Activated CD4-positive, alpha-beta T cell treated with anti-CD3 and anti-CD28 coated beads for 36 hours (primary cell): ENCODE results near the gene CABP7. TPM values are rescaled to one million over a fixed set of nuclear protein-coding genes. Genes with fewer than 3 reads are reported as not detected.
"Not testable (repeated sequence)": the region's sequence is repeated elsewhere in the genome, so short reads cannot be mapped to it uniquely, and the experiment has no call there.

Experiments used
- ATAC-seq: fragments of 200-7000 bp; cut with Tn5 transposase; one replicate; pipeline ENCODE4 v1.10.0; 2021; ENCODE audit warnings: mild to moderate bottlenecking, moderate library complexity
- CTCF ChIA-PET: fragments of 350-600 bp; sonication (Branson Sonifier 250); formaldehyde crosslinking; loops from one replicate; lab custom pipeline; 2021; ENCODE audit warnings: antibody characterized with exemption; lab: Charles Lee
- POLR2A ChIA-PET: fragments of 350-600 bp; sonication (Branson Sonifier 250); formaldehyde crosslinking; loops from one replicate; lab custom pipeline; 2021; ENCODE audit warnings: antibody characterized with exemption, inconsistent platforms; lab: Charles Lee
- DNase-seq: peaks from one replicate; pipeline ENCODE4 v3.0.0-alpha.2; 2020
- H3K27ac Mint-ChIP-seq: one replicate; pipeline ENCODE4 v1.8.0; 2021; ENCODE audit warnings: mixed read lengths
- H3K27me3 Mint-ChIP-seq: one replicate; pipeline ENCODE4 v1.8.0; 2021; ENCODE audit warnings: mixed read lengths
- H3K36me3 Mint-ChIP-seq: one replicate; pipeline ENCODE4 v1.8.0; 2021; ENCODE audit warnings: low read depth, mixed read lengths
- H3K4me1 Mint-ChIP-seq: one replicate; pipeline ENCODE4 v1.8.0; 2021; ENCODE audit warnings: mixed read lengths
- H3K4me3 Mint-ChIP-seq: one replicate; pipeline ENCODE4 v1.8.0; 2021; ENCODE audit warnings: mild to moderate bottlenecking, moderate library complexity, mixed read lengths
- H3K9me3 Mint-ChIP-seq: one replicate; pipeline ENCODE4 v1.8.0; 2021; ENCODE audit warnings: low read depth, mixed read lengths
- intact Hi-C, 2 experiments: fragments of 100-400 bp; cut with DNase I in 1 of 2; cut with micrococcal nuclease in 1 of 2; formaldehyde crosslinking; loops; one replicate each; pipeline versions ENCODE4 v1.14.2 to v1.15.1; 2022 to 2024; cut with DNase I, micrococcal nuclease
- total RNA-seq, 2 experiments: library from RNA; stranded (reverse); gene quantifications; one replicate each; pipeline ENCODE4 v1.2.3, GENCODE V29; 2021

The CABP7 gene
- total RNA-seq, 2 experiments from 2014 or later, result not detected

DNA sequence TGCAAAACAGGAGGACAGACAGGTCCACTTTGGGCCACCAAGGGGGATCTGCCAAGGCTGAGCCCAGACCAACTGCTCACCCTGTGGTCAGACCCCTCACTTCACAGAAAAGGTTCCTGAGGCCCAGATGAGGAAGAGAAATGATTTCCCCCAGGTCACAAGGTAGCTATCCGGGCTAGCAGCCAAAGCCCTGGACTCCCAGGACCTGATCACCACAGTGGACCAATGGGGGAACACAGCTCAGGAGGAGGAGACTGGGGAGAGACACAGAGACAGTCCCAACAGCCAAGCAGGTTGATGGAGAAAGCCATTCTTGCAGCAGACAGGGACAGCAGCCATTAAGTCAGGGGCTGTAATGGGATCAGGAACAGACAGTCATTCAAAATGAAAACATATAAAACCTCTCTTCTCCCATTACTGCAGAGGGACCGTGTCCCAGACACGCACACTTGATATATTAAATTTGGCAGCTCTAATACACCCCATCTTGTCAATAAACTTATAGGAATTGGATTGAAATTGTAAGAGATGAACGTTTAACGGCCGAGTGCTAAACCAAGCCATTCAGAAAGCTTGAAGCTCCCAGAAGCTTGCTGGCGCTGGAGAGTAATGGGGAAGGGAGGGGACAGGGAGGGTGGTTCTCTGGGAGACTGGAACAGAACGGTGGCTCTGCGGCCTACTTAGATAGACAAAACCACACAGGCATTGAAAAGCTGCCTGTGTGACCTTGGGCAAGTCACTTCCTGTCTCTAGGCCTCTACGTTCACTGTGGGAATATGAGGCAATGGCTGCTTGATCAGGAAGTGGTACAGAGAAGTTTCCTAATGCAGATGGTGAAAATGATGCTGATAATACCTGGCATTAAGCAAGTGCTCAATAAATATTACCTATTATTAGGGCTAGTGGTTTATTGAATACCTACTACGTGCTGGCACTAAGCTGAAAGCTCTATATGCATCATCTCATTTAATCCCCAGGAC lies 31.0 kb downstream of the CABP7 start:
- H3K27ac Mint-ChIP-seq, result peak overlapping the region; percentile 73
- no peaks in the 10 kb centered on the region for H3K27me3 Mint-ChIP-seq
- ATAC-seq (peak; percentile 74), DNase-seq (peak; percentile 34)
- H3K4me3 Mint-ChIP-seq, result no peak overlapping the region
- intact Hi-C loops, result no loop called here
- ChIA-PET CTCF (interaction anchor here (0.8 to 1.0 kb wide), 2 partner anchors 254 to 472 kb away, joined by 3 to 4 read pairs; no protein-coding TSS in a partner anchor), POLR2A (no interaction called here)
- H3K9me3 Mint-ChIP-seq, result no peaks in the 10 kb centered on the region
- peaks cover 12% of the 10 kb centered on the region for H3K36me3 Mint-ChIP-seq
- H3K4me1 Mint-ChIP-seq, result peaks cover 6% of the 10 kb centered on the region

DNA sequence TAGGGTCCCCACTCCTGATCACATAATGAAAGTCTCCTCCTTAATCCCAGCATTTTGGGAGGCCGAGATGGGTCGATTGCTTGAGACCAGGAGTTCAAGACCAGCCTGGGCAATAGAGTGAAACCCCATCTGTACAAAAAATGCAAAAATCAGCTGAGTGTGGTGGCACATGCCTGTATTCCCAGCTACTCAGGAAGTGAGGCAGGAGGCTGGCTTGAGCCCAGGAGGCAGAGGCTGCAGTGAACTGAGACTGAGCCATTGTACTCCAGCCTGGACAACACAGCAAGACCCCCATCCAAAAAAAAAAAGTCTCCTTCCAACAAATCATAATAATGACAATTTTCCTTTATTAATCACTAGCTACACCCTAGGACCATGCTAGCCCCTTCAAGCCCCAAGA lies 31.9 kb downstream of the CABP7 start:
- ATAC-seq (no peak), DNase-seq (no peak)
- intact Hi-C loops, result no loop called here
- H3K27ac Mint-ChIP-seq, result peak overlapping the region; percentile 42
- no peak overlapping the region for H3K4me3 Mint-ChIP-seq
- no peaks in the 10 kb centered on the region for H3K9me3 Mint-ChIP-seq
- H3K4me1 Mint-ChIP-seq, result peaks cover 6% of the 10 kb centered on the region
- ChIA-PET CTCF (interaction anchor here (0.8 to 1.2 kb wide), 2 partner anchors 21 to 471 kb away, joined by 3 to 4 read pairs; no protein-coding TSS in a partner anchor), POLR2A (interaction anchor here (0.7 kb wide), 1 partner anchor 585 kb away, joined by 11 read pairs; no protein-coding TSS in a partner anchor)
- peaks cover 12% of the 10 kb centered on the region for H3K36me3 Mint-ChIP-seq
- H3K27me3 Mint-ChIP-seq, result no peaks in the 10 kb centered on the region

DNA sequence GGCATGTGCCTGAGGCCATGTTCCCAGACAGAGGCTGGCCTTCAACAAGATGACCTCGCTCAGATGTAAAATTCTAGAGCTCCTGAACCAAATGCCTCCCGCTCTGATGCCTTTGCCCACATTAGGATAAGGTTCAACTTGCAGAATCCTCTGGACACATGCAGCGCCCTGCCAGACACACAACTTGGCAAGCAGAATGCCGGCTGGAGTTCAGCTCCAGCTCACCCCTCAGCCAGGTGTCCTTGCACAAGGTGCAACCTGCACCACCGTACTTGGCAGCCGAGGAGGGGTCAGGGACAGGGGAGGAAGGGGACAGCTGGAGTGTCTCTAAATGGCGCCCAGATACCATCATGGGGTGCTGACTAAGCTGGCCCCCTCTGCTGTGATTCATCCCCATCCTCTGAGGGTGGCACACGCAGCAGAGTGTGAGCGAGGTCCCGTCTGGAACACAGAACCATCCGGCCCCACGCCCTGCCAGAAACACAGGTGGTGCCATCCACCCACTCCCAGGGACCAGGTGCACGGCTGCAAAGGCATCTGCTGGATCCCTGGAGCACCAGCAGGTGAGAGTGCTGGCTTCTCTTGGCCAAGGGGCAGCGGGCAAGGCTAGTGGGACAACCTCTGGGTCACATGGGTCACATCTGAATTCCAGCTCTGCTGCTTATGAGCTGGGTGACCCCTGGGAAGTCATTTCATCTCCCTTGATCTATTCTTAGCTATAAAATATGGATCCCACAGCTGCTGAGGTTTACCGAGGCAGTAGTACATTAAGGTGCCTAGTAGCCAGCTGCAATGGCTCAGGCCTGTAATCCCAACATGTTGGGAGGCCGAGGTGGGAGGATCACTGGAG lies 34.2 kb downstream of the CABP7 start:
- DNase-seq, result no peak
- CTCF ChIA-PET, result interaction anchor here (0.6 kb wide), 1 partner anchor 26 kb away, joined by 3 read pairs; no protein-coding TSS in a partner anchor
- POLR2A ChIA-PET, result no interaction called here
- Mint-ChIP-seq H3K27ac (no peak overlapping the region), H3K9me3 (no peaks in the 10 kb centered on the region), H3K4me3 (no peak overlapping the region), H3K36me3 (peaks cover 8% of the 10 kb centered on the region), H3K27me3 (no peaks in the 10 kb centered on the region), H3K4me1 (peaks cover 6% of the 10 kb centered on the region)
- no peak for ATAC-seq
- intact Hi-C loops, result no loop called here

DNA sequence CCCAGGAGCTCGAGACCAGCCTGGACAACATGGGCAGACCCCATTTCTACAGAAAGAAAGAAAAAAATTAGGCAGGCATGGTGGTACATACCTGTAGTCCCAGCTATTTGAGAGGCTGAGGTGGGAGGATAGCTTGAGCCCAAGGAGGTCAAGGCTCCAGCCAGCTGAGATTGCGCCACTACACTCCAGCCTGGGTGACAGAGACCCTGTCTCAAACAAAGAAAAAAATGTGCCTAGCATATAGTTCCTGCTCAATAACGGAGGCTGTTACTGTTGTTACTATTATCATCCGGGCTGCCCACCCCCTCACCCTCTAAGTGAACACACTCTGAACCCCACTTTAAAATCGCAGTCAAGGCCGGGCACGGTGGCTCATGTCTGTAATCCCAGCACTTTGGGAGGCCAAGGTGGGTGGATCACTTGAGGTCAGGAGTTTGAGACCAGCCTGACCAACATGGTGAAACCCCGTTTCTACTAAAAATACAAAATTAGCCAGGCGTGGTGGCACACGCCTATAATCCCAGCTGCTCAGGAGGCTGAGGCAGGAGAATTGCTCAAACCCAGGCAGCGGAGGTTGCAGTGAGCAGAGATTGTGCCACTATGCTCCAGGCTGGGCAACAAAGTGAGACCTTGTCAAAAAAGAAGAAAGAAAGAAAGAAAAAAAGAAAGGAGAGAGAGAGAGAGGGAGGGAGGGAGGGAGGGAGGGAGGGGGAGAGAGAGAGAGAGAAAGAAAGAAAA lies 35.0 kb downstream of the CABP7 start:
- H3K4me3 Mint-ChIP-seq, intact Hi-C loops, DNase-seq, H3K27ac Mint-ChIP-seq, H3K4me1 Mint-ChIP-seq, ATAC-seq, H3K36me3 Mint-ChIP-seq, H3K9me3 Mint-ChIP-seq, H3K27me3 Mint-ChIP-seq, POLR2A ChIA-PET: not testable (repeated sequence)
- CTCF ChIA-PET, result interaction anchor here (0.6 kb wide), 1 partner anchor 27 kb away, joined by 3 read pairs; no protein-coding TSS in a partner anchor

DNA sequence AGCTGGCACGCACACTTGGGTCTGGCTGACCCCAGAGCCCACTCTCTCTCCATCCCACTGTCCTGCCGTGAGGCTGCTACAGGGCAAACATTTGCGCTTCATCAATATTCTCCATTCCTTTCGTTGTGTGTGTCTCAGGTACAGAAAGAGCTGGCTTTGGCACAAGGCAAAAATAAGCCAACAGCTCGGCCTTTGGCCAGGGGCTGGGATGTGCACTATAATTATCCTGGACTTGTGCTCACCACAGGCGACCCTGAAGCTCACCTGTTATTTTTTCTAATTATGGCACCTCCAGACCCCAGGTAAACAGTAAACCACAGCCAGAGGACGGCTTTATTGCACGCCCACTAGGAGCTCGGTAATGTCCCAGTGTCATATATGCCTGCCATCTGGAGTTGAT lies 36.1 kb downstream of the CABP7 start:
- POLR2A ChIA-PET, result interaction anchor here (0.6 kb wide), 1 partner anchor 17 kb away, joined by 5 read pairs; no protein-coding TSS in a partner anchor
- peaks cover 3% of the 10 kb centered on the region for H3K36me3 Mint-ChIP-seq
- no peaks in the 10 kb centered on the region for H3K9me3 Mint-ChIP-seq
- intact Hi-C loops, result no loop called here
- no peaks in the 10 kb centered on the region for H3K27me3 Mint-ChIP-seq
- CTCF ChIA-PET, result interaction anchor here (0.6 to 0.8 kb wide), 2 partner anchors 284 to 532 kb away, joined by 3 to 4 read pairs; no protein-coding TSS in a partner anchor
- no peak for ATAC-seq
- no peak overlapping the region for H3K27ac Mint-ChIP-seq
- no peak for DNase-seq
- H3K4me1 Mint-ChIP-seq, result peaks cover 3% of the 10 kb centered on the region
- no peak overlapping the region for H3K4me3 Mint-ChIP-seq

DNA sequence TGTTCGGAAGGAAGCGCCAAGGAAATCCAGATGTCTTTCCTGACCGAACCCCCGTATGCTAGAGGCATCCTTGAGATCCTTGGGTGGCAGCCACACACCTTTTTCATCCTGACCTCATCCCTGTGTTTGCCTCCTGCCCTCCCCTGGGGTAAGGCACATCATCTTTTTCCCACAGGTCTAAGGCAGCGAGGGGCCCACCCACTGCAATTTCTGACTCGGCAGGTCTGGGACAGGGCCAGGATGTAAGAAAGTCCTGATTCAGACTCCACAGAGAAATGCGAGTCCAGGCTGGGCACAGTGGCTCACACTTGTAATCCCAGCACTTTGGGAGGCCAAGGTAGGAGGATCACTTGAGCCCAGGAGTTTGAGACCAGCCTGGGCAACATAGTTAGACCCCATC lies 36.5 kb downstream of the CABP7 start:
- ATAC-seq, result no peak
- intact Hi-C loops, result no loop called here
- H3K36me3 Mint-ChIP-seq, result peaks cover 3% of the 10 kb centered on the region
- POLR2A ChIA-PET, result no interaction called here
- H3K9me3 Mint-ChIP-seq, result no peaks in the 10 kb centered on the region
- H3K4me1 Mint-ChIP-seq, result no peaks in the 10 kb centered on the region
- CTCF ChIA-PET, result interaction anchor here (0.8 kb wide), 1 partner anchor 532 kb away, joined by 3 read pairs; no protein-coding TSS in a partner anchor
- DNase-seq, result no peak
- no peak overlapping the region for H3K4me3 Mint-ChIP-seq
- H3K27ac Mint-ChIP-seq, result no peak overlapping the region
- H3K27me3 Mint-ChIP-seq, result no peaks in the 10 kb centered on the region

DNA sequence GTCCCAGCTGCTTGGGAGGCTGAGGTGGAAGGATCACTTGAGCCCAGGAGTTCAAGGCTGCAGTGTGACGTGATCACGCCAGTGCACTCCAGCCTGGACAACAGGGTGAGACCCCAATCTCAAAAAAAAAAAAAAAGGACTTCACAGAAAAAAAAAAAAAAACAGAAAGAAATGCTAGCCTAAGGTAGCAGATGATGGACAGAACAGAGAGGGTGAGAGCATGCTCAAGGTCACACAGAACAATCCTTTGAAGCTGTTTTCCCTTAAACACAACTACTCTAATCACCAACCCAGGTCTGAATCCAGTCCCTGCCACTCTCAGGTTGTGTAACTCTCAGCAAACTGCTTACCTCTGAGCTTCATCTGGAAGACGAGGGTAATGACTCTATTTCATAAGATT lies 37.3 kb downstream of the CABP7 start:
- POLR2A ChIA-PET, result interaction anchor here (0.6 kb wide), 2 partner anchors 76 to 970 kb away, joined by 3 to 7 read pairs; no protein-coding TSS in a partner anchor
- CTCF ChIA-PET, result interaction anchor here (0.6 kb wide), 1 partner anchor 99 kb away, joined by 3 read pairs; no protein-coding TSS in a partner anchor
- Mint-ChIP-seq H3K4me1 (no peaks in the 10 kb centered on the region), H3K9me3 (no peaks in the 10 kb centered on the region), H3K4me3 (no peak overlapping the region), H3K27ac (no peak overlapping the region), H3K36me3 (peaks cover 3% of the 10 kb centered on the region), H3K27me3 (no peaks in the 10 kb centered on the region)
- intact Hi-C loops, result no loop called here
- no peak for ATAC-seq
- no peak for DNase-seq

DNA sequence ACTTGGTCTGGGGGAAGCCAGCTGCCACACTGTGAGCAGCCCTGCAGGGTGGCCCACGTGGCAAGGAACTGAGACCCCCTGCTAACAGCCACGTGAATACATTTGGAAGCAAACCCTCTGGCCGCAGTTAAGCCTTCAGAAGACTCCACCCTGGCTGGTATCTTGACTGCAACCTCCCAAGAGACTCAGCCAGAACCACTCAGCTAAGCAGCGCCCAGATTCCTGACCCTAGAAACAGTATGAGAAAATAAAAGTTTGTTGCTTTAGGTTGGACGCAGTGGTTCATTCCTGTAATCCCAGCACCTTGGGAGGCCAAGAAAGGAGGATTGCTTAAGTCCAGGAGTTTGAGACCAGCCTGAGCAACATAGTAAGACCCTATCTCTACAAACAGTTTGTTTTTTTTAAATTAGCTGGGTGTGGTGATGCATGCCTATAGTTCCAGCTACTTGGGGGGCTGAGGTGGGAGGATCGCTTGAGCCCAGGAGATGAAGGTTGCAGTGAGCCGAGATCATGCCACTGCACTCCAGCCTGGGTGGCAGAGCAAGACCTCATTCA lies 38.3 kb downstream of the CABP7 start:
- POLR2A ChIA-PET, result no interaction called here
- intact Hi-C loops, result no loop called here
- ATAC-seq (no peak), DNase-seq (no peak)
- H3K27ac Mint-ChIP-seq, result no peak overlapping the region
- CTCF ChIA-PET, result no interaction called here
- no peaks in the 10 kb centered on the region for H3K27me3 Mint-ChIP-seq
- no peak overlapping the region for H3K4me3 Mint-ChIP-seq
- H3K4me1 Mint-ChIP-seq, result no peaks in the 10 kb centered on the region
- no peaks in the 10 kb centered on the region for H3K9me3 Mint-ChIP-seq
- H3K36me3 Mint-ChIP-seq, result no peaks in the 10 kb centered on the region

DNA sequence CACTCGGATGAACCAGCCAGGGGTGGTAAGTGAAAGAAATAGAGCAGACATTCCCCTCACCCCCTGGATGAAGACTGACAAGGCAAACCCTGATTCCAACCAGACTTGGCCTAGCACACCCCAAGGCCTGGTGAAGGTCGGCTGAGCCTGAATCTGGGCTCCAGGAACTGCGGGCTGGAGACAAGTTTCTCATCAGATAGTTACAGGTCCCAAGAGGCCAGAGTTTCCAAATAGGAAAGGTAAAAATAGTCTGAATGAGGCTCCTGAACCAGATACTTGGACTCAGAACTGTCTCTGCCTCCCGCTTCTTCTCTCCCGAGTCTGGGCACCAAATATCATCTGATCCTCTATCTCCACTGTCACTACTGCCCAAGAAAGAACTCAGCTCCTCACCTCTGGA lies 39.2 kb downstream of the CABP7 start:
- ChIA-PET CTCF (interaction anchor here (1.7 kb wide), 1 partner anchor 11 kb away, joined by 7 read pairs; no protein-coding TSS in a partner anchor), POLR2A (no interaction called here)
- Mint-ChIP-seq H3K27me3 (no peaks in the 10 kb centered on the region), H3K36me3 (no peaks in the 10 kb centered on the region), H3K4me3 (no peak overlapping the region), H3K4me1 (peaks cover 1% of the 10 kb centered on the region), H3K27ac (peak overlapping the region; percentile 3), H3K9me3 (no peaks in the 10 kb centered on the region)
- intact Hi-C loops, result no loop called here
- ATAC-seq (no peak), DNase-seq (no peak)

DNA sequence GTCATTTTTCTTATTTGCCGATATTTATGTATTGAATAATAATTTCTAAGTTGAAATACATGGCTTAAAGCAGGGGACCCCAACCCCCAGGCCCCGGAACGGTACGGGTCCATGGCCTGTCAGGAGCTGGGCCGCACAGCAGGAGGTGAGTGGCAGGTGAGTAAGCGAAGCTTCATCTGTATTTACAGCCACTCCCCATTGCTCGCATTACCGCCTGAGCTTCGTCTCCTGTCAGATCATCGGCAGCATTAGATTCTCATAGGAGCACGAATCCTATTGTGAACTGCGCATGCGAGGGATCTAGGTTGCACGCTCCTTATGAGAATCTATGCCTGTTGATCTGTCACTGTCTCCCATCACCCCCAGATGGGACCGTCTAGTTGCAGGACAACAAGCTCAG lies 42.5 kb downstream of the CABP7 start:
- intact Hi-C loops, result loop anchor here in 1 of 2 experiments (10.0 kb wide), 3 partner anchors 323 to 833 kb away; partner anchors contain the start of genes HORMAD2, OSM and PES1
- no peak overlapping the region for H3K27ac Mint-ChIP-seq
- no peaks in the 10 kb centered on the region for H3K9me3 Mint-ChIP-seq
- peaks cover under 1% of the 10 kb centered on the region for H3K36me3 Mint-ChIP-seq
- no peak for DNase-seq
- ATAC-seq, result no peak
- ChIA-PET CTCF (no interaction called here), POLR2A (no interaction called here)
- no peaks in the 10 kb centered on the region for H3K27me3 Mint-ChIP-seq
- no peak overlapping the region for H3K4me3 Mint-ChIP-seq
- peaks cover 14% of the 10 kb centered on the region for H3K4me1 Mint-ChIP-seq
